AG08395 (cell line): ENCODE measurements around the gene ARL10.
A peak's percentile ranks its signal among the peaks of the same experiment; 100 is the strongest.

ENCODE experiments used
- DNase-seq: peaks from one replicate; pipeline ENCODE4 v3.0.0; 2012; ENCODE audit warnings: mixed read lengths, low spot score

The ARL10 gene

DNA sequence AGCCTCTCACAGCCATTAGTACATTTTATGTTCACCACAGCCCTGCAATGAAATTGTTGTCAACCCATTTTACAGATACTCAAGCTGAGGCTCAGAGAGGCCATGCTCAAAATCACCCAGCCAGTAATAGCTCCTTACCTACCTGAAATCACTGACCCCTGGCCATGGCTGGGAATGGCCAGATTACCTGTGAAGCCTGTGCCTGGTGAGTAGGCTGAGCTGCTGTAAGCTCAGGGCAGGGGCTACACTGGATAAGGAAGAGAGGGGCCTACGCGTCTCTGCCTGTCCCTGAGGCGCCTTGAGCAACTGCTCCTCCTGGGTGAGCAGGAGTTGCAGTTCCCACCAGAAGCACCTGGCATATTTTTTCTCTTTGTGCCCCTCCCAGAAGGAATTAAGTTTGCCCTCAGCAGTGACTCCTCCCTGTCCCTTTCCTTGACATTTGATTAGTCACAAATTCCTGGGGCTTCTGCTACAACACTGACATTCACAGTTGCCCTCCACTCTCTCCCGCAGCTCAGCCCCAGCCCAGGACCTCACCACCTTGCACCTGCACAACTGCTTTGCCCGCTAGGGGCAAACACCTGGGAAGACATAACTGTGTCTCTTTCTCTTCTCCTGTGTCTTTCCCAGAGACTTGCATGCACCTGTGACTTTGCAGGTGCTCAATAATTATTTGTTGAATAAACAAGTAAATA, 45.3 kb downstream of the ARL10 start:
- DNase-seq: no peak

DNA sequence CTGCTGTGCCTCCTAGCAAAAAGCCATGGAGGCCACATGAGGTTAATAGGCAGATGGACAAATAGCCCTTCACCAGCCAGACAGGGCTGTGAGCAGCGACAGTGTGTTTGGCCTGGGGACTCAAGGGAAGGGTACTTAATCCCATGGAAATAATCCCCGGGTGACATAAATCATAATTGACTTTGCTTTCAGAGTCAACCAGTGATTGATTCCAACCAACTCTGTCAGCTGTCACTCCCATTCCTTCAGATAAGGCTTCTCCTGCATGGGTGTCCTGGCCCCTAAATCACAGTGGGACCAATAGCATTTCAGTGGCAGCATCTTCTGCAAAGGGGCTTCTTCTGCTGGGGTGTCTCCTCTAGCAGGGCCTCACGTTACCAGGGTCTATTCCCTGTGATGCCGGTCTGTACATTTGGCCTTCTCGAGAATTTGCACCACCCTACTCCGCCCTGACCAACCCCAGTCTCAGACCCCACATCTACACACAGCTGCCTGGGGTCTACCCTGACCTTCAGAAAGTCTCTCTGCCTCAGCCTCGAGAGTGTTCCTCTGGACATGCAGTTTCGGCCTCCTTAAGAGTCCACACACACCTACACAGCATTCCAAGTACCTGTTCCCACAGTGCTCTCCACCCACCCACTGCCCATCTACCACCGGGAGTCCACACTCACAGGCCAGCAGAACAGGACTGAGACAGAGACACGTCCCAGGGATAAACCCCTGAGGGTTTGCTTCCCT, 47.4 kb downstream of the ARL10 start:
- DNase-seq: no peak

DNA sequence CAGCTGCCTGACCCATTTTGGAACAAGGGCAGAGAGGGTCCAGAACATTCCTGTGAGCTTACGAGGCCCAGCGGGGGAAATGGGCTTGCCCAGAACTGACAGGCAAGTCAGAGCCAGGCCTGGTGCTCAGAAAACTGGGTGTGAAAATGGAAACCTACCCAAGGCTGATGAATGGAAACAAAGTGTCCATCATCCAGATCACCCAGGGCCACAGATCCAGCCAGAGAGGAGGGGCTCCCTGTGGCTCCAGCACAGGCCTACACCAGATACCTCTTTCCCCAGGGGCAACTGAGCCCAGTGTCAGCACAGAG, 47.9 kb downstream of the ARL10 start:
- DNase-seq: peak; percentile 47

DNA sequence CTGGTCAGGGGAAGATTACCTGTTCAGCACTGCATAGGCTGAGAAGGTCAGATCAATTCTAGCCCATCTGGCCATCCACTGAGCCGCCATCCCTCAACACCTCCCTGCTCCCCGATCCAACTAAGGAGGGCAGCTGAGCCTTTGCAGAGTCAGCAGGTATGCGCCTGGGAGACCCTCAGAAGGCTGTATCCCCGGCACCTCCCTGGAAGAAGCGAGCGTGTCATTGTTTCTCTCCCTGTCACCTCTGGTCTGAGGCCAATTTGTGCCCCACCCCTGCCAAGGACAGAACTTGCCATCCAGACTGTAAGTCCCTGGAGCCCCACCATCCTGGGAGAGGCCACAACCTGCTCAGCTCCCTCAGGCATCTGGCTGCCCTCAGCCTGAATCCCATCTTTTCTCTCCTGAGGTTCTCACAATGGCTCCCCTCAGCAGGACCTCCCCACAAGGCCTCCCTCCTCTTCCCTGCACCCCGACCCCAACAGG, 48.5 kb downstream of the ARL10 start:
- DNase-seq: no peak

DNA sequence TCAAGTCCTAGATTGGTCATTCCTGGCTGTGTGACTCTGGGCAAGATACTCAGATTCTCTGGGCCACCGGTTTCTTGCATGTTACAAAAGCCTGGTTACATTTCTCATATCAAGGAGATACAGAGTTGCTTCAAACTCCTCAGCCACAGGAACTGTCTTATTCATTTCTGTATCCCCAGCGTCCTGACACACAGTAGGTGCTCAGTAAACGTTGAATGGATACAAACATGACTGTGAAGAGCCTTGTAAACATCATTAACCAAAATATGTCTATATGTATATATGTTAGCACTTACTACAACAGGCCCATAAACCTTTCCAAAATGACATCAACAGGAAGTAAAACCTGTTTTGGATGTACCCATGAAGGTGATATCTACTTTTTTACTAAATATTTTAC, 49.4 kb downstream of the ARL10 start:
- DNase-seq: no peak

DNA sequence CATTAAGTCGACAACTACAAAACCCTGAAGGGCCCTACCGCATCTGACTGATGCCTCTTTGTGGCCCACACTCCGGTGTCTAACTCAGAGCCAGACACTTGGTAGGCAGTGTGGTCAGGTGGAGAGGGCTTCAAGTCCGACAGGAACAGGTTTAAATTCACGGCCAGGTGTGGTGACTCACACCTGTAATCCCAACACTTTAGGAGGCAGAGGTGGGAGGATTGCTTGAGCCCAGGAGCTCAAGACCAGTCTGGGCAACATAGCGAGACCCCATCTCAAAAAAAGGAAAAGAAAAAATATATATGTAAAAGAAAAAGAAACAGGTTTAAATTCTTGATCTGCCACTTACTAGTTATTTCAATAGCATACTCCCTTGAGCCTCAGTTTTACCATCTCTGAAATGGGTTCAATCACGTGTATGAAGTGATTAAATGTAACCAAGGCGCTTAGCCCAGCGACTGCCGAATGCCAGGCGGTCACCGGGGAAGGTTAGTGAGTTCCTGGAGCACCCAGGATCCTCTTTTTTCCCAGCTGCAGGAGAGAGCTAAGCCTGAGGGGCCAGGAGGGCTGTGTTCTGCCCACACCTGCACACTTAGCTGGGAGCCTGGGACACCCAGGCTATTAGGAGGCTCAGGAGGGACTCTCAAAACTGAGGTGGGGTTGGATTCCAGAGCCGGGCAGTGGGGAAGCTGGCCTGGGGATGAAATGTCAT, 50.1 kb downstream of the ARL10 start:
- no peak for DNase-seq

DNA sequence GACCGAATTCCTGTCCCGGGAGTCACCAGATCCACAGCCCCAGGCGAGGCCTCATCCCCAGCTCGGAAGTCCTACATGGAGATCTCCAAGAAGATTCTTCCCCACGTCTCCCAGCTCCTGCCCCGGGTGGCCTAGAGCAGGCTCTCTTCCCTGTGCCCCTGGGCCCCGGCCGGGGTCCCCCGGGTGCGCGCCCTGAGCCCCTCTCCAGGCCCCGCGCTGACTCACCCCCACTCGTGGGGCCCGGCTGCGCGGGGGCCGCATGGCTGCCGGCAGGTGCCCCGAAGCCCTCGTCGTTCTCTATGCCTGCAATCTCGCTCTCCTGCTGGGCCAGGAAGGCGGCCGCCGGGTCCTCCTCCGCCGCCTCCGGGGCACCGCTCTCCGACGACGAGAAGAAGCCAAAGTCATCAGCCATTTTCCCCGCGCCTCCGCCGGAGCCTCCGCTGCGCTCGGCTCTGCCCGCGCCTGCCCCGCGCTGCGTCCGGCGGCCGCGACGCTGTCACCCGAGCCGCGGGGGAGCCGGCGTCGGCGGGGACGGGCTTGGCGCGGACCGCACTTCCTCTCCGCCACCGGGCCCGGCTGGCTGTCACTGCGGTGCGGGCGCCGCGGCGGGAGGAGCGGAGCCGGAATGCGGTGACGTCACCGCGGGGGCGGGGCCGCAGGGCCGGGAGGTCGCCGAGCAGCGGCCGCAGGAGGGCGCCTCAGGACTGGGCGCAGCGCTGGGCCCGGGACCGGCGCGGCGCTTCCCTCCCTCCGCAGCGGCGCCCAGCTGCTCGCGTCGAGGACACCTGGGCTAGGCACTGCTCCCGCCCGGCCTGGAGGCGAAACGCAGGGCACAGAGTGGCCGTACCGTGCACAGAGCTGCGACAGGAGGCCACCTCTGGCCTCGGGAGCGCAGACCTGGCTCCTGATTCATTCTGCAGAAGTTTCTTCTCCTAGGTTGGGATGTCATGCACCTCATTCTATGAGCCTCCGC, 51.0 kb downstream of the ARL10 start, which contains the start of gene CLTB:
Gene CLTB (minus strand): TSS at position 588 of the 973 bp plus-strand sequence. CDS start 176 bp downstream, at position 412.
- peak; percentile 94 for DNase-seq

DNA sequence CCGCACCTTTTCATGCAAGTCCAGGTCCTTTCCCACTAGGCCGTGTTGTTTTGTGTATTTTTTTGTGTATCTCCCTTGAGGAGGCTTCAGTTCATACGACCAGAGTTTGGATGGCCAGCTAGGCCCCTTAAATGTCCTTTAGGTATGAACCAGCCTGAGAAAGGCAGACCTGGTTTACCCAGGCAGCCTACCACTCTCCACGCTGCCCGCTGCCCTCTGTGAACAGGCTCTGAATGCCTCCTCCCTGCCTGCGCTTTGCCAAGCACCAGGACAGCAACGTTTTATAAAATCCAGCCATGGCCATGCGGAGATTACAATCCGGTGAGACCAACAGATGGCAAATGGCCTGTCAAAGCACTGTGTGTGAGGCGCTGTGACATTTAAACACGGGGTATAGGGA, 51.7 kb downstream of the ARL10 start:
- no peak for DNase-seq

DNA sequence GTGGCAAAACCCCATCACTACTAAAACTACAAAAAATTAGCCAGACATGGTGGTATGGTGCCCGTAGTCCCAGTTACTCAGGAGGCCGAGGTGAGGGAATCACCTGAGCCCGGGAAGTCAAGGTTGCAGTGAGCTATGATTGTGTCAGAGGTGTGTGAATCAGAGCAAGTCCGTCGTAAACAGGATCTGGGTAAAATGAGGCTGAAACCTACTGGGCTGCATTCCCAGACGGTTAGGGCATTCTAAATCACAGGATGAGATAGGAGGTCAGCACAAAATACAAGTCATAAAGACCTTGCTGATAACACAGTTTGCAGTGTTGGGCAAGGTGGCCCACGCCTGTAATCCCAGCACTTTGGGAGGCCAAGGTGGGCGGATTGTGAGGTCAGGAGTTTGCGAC, 53.0 kb downstream of the ARL10 start:
- DNase-seq: no peak

DNA sequence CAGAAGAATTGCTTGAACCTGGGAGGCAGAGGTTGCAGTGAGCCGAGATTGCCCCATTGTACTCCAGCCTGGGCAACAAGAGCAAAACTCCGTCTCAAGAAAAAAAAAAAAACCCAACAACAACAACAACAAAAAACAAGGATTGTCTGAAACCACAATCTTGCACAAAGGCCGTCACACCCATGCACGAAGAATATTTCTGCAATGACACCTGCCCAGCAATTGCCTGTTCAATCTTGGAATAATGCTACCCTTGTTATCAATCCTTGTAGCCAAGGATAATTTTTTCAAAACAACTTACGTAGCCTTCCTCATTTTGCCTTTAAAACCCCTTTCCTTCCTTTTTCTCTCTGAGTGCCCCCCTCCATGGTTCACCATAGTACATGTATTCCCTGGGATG, 54.8 kb downstream of the ARL10 start:
- DNase-seq: no peak

DNA sequence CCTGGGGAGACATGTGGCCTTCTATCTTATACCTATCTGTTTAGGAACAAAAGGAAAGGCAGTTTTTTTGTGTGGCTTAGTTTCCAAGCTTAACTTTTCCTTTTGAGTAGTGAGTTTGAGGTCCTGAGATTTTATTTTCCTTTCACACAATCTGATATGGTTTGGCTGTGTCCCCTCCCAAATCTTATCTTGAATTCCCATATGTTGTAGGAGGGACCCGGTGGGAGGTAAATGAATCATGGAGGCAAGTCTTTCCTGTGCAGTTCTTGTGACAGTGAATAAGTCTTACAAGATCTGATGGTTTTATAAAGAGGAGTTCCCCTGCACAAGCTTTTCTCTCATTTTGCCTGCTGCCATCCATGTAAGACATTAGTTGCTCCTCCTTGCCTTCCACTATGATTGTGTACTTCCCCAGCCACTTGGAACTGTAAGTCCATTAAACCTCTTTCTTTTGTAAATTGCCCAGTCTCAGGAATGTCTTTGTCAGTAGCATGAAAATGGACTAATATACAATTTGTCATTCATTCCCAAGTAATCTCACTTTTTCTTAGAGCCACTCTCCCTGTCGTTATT, 55.8 kb downstream of the ARL10 start:
- no peak for DNase-seq

DNA sequence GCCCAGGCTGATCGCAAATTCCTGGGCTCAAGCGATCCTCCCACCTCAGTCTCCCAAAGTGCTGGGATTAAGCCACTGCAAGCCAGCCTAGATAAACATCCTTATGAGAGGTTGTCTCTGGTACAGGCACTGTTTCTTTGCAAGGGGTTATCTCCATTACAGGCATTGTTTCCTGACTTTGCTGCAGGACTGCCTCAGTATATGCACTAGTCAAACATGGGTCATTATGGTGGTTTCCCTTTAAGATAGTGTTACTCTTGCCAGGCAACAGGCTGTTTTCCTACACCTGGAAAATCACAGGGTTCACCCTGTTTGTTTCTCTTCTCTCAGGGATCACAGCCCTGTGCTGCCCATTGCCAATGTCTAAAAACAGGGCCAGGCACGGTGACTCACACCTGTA, 58.9 kb downstream of the ARL10 start:
- no peak for DNase-seq

DNA sequence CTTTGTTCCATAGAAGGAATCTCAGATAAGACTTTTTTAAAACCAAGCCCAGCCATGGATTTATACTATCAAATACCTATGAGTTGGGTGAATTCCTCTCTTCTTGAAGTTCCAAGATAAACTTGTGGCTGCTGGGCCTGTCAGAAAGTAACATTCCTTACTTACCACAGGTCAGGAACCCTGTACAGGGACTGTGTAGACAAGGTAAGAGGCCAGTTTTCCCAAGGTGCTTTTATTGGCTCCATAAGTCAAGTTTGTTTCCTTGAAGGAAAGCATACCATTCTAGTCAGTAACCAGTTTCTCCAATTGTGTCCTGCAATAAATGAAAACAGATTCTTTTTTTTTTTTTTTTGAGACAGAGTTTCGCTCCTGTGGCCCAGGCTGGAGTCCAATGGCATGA, 59.9 kb downstream of the ARL10 start:
- no peak for DNase-seq

DNA sequence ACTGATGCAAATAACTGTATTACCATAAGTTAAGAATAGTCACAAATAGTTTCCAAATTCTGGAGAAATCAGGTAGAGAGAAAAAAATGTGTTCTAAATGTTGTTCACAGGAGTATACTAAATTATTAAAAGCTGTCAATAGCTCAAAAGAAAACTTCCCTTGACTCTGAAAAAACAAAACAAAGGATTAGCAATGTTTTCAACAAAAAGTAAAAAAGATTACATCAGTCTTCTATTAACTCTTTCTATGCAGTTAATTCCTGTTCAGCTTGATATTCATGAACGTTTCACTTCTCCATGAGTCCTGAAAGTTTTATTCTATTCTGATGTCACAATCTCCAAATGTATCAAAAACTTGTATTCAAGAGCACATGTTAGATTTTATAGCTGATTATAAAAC, 60.5 kb downstream of the ARL10 start:
- DNase-seq: no peak

DNA sequence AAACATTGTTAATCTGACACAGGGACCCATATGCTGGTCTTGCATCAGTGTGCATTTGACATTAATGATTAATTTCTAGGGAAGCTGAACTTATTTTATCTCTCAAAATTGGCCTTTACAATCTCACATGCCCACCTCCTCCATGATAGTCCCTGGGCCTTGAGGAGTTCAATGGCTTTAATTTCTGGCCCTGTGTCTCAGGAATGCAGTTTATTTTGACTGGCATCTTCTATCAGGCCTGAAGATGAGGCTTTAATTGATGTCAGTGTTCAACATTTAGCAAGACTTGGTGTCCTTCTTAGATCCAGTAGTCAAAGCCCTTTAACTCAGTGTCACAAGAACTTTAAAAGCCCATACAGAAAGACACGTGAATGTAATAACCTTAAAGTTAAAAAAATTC, 61.6 kb downstream of the ARL10 start:
- DNase-seq: no peak

DNA sequence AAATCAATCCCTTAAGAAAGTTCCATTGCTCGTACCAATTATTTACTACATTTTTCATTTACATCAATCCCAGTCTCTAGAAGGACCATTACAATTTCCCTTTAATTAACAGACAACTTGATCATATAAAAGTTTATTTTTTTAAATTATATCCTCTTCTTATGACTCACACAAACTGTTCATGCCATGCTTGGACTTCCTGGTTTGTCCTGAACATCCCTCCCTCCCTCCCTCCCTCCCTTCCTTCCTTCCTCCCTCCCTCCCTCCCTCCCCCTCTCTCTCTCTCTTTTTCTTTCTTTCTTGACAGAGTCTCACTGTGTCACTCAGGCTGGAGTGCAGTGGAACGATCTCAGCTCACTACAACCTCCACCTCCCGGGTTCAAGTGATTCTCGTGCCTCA, 62.7 kb downstream of the ARL10 start:
- DNase-seq: no peak

DNA sequence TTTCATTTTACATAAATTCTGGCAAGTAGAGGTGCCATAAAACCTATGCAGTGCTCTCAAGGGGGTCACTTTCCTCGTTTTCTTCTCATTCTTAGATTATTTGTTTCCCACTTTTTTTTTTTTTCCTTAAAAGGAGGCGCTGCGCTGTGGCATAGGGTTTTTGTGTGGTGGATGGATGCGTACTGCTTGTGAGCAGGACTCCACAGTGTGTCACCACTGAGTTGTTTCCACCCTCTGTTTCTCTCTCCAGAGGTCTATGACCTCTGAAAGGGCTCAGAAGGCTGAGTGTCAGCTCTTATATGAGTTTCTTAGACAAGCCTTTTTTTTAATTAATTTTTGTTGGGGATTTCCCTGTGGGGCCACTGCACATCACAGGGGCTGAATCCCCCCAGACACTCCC, 64.7 kb downstream of the ARL10 start:
- DNase-seq: no peak
